ENCODE measurements around the gene BLZF1.

- TF ChIP-seq POLR2AphosphoS5 (IDR thresholded peaks at IDR 0.05) (no peak), CTCF (IDR thresholded peaks at IDR 0.05) (no peak), EP300 (IDR thresholded peaks at IDR 0.05) (no peak)
Observed at GRCh38 chr1:169345511-169345910, 22.5 kb upstream of the BLZF1 start.
